AG08396 (cell line): Measurements from ENCODE around the gene USP26.
"Not testable (repeated sequence)": the region's sequence is repeated elsewhere in the genome, so short reads cannot be mapped to it uniquely, and the experiment has no call there.

Experiments
- DNase-seq: peaks from one replicate; pipeline ENCODE4 v3.0.0; 2012; ENCODE audit warnings: low spot score, mixed read lengths

Gene USP26, protein sequence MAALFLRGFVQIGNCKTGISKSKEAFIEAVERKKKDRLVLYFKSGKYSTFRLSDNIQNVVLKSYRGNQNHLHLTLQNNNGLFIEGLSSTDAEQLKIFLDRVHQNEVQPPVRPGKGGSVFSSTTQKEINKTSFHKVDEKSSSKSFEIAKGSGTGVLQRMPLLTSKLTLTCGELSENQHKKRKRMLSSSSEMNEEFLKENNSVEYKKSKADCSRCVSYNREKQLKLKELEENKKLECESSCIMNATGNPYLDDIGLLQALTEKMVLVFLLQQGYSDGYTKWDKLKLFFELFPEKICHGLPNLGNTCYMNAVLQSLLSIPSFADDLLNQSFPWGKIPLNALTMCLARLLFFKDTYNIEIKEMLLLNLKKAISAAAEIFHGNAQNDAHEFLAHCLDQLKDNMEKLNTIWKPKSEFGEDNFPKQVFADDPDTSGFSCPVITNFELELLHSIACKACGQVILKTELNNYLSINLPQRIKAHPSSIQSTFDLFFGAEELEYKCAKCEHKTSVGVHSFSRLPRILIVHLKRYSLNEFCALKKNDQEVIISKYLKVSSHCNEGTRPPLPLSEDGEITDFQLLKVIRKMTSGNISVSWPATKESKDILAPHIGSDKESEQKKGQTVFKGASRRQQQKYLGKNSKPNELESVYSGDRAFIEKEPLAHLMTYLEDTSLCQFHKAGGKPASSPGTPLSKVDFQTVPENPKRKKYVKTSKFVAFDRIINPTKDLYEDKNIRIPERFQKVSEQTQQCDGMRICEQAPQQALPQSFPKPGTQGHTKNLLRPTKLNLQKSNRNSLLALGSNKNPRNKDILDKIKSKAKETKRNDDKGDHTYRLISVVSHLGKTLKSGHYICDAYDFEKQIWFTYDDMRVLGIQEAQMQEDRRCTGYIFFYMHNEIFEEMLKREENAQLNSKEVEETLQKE

DNA sequence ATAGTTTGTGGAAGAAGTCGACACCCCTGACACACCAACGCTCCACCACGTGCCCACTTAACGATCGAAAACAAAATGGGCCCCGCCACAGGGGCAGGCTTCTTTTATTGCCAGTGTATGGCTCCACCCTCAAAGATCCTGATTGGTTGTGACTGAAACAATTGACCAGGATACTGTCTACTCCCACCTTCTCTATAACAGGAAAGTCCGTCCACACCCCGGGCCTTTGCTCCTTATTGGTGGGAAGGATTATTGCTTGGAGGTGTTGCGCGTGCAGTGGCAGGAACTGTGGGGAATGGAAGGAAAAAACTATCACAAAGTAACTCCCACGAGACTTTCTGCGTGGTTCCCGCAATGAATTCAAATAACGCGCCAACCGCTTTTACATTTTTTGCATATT is at the start of gene USP26:
TSS of gene USP26 (minus strand) at position 79 of the 400 bp plus-strand sequence. CDS start 68,889 bp downstream, outside the sequence.
- no peak for DNase-seq

DNA sequence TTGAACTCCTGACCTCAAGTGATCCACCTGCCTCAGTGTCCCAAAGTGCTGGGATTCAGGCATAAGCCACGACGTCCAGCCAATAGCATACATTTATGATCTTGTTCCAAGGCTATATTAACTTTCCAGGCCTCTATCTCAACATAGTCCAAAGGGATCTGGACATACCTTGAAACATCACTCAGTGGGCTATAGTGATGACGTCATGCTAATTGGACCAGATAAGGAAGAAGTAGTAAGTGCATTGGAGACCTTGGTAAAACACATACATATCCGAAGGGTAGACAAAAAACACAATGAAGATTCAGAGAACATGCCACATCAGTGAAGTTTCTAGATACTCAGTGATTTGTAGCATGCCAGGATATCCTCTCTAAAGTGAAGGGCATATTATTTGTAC is 37.4 kb upstream of the USP26 start:
- DNase-seq: no peak

DNA sequence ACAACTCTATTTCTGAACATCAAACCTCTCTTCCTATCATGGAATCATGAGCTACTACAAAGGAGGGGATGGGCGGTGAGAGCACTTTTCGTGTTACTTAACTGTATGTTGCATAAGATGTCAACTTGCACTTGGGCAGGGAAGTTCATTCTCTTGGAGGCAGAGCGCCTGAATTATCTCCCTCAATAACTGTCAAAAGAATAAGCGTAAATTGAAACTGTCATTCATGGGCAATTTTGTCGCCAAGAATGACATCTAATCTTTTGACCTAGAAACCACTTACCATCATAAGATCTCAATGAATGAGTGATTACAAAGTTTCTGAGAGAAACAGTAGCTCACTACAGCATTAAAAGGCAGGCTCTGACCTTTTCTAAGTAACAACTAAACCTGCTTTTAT is 23.5 kb upstream of the USP26 start:
- DNase-seq: no peak

DNA sequence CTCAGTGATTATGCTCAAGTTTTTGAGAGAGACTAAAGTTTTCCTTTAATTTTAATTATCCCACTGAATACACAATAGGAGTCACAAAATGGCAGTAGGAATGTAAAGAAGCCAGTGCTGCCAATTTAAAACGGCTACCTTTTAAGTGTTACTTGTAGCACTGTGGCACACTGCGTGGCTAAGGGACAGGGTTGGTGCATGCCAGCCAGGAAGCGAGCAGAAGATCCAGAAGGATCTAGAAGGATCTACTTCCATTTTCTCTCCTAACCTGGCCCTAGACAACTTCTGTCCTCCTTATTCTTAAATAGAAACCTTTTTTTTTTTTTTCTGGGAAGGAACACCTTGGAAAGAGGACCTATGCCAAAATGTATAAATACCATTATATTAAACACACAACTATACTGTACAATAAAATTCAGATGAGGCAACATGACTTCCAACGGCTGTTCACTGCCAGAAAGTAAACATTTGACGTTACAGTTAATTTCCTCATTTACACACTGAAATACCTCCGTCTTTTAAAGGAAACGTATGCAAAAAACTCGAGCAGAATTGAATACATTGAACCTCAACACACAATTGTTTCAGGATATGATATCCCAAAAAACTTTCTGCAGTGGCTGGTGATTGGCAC is 2.7 kb downstream of the USP26 start:
- DNase-seq: no peak

DNA sequence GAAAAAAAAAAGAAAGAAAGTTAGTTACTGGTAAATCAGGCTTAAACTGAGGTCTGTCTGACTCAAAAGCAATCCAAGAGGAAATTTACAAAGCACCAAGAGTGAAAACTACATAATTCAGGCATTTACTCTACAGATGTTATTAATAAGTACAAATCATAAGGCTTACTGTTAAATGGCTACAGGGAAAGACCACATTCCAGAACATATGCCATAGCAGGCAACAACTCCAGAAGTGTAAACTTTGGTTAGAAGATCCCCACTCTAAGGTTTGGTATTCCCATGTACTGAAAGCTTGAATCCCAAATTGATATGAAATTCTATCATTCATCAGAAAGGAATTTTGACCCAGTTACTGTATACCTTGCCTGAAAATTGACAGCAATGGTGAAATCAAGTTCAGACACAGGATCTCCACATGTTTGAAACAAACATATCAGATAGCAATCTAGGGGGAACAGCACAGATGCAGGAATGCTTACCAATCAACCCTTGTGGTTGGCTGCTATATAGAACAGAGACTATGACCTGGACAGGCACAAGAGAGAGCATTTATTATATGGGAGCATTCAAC is 6.6 kb downstream of the USP26 start:
- no peak for DNase-seq

DNA sequence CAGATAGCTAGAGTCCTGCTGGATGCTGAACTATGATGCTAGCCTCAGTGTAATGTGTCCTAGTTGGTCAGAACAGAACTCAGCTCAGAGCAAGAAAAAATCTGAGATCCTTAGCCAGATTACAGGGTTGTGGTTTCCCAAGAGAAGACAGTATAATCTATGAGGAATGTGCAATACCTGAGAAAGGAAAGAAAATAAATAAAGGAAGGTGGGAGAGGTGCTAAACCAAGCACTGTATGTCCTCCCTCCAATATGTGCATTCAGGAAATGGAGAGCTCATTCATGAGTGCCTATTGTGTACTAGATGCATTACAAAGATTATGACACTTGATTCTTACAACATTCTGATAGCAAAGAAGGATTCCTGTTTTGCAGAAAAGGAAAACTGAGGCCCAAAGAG is 7.5 kb downstream of the USP26 start:
- no peak for DNase-seq

DNA sequence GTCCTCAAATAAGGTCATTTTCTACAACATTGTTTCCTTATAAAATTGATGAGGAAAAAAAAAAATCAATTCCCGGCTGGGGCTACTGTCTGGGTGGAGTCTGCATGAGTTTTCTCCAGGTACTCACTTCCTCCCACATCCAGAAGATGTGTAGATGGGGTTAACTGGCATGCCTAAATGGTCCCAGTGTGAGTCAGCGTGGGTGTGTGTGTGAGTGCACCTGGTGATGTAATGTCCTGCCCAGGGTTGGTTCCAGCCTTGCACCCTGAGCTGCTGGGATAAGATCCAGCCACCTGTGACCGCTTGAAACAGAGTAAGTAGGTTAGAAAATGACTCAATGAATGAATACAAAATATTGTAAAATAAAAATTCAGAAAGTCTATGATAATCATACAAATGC is 11.1 kb downstream of the USP26 start:
- no peak for DNase-seq

DNA sequence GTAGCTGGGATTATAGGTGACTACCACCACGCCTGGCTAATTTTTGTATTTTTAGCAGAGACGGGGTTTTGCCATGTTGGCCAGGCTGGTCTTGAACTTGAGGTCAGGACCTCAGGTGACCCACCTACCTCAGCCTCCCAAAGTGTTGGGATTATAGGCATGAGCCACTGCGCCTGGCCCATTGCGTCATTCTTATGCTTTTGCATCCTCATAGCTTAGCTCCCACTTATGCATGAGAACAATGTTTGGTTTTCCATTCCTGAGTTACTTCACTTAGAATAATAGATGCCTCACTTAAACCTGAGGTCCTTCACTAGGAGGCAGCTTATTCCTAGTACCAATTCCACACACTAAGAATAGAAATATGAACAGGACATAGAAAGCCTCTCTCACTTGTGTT is 11.9 kb downstream of the USP26 start:
- not testable (repeated sequence) for DNase-seq

DNA sequence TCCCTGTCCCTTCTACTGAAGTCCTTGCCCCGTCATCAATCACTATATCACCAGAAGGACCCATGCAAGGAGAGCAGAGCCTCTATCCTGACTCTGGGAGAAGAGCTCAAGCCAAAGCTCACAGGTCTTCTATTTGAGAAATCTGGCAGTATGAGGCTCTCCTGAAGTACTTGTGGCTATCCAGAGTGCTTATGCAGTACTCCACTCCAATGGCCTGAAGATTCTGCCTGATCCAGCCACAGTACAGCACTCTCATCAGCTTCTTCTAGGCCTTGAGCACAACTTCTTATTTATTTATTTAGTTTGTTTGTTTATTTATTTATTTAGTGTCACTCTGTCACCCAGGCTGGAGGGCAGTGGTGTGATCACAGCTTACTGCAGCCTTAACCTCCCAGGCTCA is 13.0 kb downstream of the USP26 start:
- no peak for DNase-seq

DNA sequence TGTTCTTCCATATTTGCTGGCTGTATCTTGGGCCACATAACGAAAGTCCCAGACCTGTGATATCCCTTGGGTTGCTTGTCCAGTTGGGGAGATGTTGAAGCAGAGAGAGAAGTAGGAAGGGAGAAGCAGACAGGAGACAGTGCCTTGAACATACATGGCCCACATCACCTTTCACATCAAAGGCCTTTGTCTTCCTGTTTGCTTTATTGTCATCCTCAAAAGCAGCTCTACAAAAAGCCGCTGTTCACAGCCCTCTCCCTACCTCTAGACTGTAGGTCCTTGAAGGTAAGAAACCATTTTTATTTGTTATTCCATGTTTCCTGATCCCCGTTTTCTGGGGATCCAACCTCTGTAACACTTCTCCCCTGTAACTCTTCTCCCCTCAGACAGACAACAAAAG is 14.9 kb downstream of the USP26 start:
- DNase-seq: no peak

DNA sequence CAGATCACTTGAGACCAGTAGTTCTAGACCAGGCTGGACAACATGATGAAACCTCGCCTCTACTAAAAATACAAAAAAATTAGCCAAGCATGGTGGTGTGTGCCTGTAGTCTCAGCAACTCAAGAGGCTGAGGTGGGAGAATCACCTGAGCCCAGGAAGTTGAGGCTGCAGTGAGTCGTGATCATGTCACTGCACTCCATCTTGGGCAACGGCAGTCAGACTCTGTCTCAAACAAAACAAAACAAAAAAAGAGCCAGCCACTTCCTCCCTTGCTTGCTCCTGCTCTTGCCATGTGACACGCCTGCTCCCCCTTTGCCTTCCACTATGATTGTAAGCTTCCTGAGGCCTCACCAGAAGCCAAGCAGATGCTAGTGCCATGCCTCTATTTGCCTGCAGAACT is 19.1 kb downstream of the USP26 start:
- DNase-seq: not testable (repeated sequence)

DNA sequence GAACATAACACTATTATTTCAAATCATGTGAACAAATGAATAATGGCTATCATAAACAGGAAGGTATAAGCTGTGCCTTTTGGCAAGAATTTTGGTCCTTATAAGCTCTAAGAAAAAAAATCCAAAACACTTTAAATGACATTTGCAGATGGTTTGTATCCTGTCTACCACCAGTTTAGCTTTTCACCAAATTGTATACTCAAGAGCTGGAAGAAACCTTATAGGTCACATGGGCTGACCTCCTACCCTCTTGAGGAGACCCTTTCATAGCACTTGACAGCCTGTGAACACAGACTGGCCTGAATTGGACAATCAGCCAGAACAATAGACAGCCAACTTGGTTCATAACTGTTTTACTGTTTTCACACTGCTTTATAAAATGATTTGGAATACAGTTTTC is 24.3 kb downstream of the USP26 start:
- DNase-seq: no peak

DNA sequence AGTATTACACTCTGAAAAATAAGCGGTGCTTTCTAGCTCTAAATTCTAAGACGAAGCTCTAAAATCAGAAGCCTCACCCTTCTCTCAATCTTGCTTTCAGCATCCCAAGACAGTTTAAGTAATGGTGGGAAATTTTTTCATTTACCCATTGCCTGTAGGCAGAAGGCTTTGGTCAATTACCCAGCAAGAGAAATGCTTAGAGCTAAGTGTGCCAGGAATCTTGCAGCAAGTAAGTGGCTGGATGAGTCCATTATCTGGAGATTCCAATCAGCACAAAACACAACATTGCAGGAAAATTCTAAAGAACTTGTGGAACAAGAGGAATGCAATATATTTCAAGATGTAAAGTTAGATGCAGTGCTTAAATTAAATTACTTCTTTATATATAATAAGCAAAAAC is 28.4 kb downstream of the USP26 start:
- no peak for DNase-seq

DNA sequence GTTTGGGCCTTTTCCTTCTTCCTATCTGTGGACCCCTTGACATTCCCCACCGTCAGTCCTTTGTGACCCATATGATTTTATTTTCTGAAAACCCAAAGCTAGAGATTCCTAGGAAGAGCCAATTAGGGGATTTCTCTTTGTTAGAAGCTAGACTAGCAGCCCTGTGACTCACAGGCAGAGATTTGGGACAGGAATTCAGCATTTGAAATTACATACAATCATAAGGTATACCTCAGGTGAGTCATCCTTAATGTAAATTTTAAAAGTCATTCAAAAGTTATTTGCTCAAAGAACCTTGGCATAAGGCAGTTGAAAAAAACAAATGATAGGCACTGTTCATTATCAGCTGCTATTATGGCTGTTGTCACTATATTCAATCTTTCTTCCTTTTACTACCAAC is 40.6 kb downstream of the USP26 start:
- DNase-seq: no peak

DNA sequence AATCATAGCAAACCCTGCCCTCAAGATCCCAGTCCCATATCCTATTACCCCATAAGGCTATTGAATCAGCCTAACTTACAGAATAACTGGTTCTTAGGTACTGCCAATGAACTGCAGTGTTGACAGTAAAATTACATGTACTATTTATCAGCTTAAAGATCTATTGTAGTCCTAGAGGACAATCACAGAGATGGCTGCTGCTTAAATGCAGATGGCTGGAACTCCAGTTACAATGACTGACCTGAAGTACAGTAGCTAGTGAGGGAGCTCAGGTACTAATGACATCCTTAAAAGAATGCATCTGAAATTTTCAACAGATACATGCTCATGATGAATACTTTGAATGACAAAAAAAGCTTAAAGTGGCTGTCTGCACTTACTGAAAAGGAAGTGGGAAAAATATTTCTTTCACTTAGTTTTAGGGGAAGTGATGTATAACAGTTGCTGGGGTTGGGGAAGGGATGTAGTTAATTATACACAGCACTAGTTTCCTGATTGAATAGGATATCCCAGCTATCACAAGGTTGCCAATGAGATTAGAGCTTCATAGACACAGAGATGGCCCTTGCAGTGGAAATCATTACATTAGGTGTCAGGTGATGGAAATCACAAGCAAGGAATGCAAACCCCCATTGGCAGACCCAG is 42.0 kb downstream of the USP26 start:
- DNase-seq: no peak

DNA sequence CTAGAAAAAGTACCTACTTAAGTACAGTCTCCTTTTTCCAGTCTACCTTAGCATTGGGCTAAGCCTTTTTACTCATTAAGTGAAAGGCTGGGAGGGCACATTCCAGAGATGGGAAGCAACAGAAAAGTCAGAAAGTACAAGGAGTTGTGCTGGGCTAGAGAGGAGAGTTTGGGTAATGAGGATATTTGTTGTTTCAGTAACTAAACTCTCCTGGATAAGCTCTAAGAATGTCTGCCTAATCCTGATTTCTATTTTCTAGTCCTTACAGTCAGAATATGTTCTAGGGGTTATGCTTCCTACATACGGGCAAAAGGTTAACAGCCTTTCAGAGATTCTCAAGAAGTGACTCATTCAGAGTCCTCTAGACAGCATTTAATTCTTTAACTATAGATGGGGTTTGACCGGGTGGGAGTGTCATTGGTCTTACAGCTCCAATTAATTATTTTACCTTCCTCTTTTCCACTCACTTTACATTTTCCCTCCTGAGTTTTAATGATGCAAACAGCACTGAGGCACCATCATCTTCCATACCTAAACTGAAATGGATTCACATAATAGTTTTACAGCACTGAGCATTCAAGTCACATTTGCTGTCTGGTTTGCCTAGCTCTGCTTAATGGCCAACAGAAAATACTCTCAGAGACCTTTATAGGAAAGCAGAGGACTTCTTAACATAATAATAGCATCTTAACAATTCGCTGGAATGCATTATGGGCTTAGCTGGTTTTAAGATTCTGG is 42.9 kb downstream of the USP26 start:
- no peak for DNase-seq

DNA sequence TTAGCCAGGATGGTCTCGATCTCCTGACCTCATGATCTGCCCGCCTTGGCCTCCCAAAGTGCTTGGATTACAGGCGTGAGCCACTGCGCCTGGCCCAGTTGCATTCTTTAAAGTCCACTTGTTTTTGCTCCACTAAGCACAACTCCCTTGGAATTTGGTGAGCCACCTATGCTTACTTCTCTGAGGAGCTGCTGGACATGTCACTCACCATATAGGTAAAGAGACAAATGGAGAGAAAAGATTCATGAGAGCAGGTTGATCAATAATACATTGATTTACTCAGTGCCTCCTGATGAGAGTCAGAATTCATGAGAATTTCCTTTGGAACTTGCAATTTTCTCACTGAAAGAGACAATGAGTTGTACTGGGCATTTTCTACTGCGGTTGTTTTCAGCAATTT is 48.2 kb downstream of the USP26 start:
- DNase-seq: no peak

DNA sequence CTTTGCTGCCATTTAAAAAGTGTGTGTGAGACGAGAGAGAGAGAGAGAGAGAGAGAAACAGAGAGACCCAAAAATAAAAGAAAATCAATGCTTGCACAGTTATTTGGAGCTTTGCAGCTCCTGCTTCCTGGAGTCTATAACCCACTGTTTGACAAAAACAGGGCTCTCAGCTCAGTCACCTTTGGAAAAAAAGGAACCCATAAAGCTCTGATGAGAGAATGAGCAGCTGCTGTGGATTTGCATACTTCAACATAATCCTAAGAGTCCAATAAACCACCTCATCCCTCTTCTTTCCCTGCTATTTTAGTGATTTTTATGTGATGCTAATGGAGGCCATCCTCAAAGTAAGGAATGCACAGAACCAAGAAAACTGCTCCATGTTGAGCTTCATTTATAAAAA is 50.3 kb downstream of the USP26 start:
- no peak for DNase-seq

DNA sequence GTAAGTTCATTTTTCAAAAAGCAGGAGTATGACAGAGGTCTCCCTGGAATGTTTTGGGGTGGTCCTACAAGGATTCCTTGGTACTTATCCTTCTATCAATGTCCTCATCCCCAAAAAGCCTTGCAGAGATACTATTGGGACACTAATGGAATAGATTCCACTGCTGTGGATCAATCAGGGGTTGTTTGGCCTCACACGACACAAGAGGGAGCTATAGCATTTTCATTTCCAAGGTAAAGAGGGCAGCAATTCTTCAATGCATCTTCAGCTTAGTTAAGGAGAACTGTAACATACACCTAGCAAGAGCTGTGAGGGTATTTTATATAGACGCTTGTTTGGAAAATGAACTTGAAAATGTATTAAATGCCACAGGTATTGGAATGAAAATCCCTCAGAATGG is 50.9 kb downstream of the USP26 start:
- DNase-seq: peak; percentile 9

DNA sequence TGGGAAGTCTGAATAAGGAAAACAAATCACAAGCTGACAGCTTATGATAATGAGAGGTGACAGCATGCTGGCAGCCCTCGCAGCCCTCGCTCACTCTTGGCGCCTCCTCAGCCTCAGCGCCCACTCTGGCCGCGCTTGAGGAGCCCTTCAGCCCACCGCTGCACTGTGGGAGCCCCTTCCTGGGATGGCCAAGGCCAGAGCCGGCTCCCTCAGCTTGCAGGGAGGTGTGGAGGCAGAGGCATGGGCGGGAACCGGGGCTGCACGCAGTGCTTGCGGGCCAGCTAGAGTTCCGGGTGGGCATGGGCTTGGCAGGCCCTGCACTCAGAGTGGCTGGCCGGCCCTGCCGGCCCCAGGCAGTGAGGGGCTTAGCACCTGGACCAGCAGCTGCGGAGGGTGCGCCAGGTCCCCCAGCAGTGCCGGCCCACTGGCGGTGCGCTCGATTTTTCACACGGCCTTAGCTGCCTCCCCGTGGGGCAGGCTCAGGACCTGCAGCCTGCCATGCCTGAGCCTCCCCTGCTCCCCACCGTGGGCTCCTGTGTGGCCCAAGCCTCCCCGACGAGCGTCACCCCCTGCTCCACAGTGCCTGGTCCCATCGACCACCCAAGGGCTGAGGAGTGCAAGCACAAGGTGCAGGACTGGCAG is 52.6 kb downstream of the USP26 start:
- DNase-seq: not testable (repeated sequence)

DNA sequence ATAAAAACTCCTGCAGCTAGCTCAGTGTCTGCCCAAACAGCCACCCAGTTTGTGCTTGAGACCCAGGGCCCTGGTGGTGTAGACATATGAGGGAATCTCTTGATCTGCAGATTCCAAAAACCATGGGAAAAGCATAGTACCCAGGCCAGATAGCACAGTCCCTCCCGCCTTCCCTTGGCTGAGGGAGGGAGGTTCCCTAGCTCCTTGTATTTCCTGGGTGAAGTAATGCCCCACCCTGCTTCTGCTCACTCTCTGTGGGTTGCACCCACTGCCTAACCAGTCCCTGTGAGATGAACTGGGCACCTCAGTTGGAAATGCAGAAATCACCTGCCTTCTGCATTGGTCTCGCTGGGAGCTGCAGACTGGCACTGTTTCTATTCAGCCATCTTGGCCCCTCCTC is 54.6 kb downstream of the USP26 start:
- no peak for DNase-seq
